ENCODE results near the gene ZBTB22.
A peak's percentile ranks its signal among the peaks of the same experiment; 100 is the strongest.

The ZBTB22 gene

DNA sequence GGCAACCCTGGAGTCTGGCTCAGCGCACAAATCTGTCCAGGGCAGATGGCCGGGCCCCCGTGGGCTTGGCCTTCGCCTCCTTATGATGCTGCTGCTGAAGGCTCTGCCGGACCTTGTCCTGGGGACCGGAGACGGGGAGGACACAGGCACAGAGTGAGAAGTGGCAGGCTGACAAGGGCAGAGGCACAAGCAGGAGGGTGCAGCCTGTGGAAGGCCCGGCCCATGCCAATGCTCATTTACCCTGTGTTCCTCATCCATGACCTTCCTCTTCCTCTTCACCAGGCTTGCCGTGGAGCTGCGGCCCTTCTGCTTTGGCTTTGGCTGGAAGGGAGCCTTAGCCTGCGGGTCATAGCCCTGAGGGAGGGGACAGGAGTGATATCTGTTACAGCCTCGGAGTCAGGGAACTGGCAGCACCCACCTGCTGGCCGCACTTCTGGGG lies 38.3 kb downstream of the ZBTB22 start:
- H4K91ac ChIP-seq (ENCODE audit: low read depth, low read length) = no peak overlapping the region
- H3K14ac ChIP-seq (ENCODE audit: low read length) = no peak overlapping the region

DNA sequence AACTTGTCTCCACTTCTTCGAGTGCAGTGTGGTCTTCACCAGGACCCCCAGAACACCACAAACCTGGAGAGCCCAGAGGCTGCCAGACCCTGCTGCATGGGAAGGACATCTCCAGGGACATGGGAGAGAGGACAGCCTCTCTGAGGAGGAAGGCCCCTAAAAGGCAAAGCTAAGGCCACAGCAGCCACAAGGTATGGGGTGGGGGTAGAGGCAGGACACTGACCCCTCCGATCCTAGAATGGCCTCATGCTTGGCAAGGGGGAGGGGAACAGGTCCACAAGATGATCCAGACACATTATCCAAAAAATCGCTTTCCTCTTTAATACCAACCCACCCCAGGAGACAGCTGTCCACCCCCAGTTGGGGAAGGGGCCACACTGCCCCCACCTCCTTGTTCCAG lies 38.7 kb downstream of the ZBTB22 start:
- Histone ChIP-seq H3K27me3 (ENCODE audit: insufficient read depth, low read length) (no peaks in the 10 kb centered on the region), H3K27ac (ENCODE audit: low read depth, low read length) (no peak overlapping the region), H3K4me1 (ENCODE audit: control insufficient read depth in 1 of 2, insufficient read depth in 2 of 2, low read length in 2 of 2) (peaks cover 3 to 12% of the 10 kb centered on the region in 2 experiments), H4K91ac (ENCODE audit: low read depth, low read length) (no peak overlapping the region), H3K9ac (ENCODE audit: low read length) (no peak overlapping the region), H2BK5ac (ENCODE audit: low read depth, low read length, poor library complexity) (no peak overlapping the region), H2BK12ac (ENCODE audit: low read length) (no peak overlapping the region), H3K4me2 (ENCODE audit: low read length) (no peak overlapping the region), H3K4me3 (ENCODE audit: low read depth, low read length) (no peak overlapping the region), H4K12ac (ENCODE audit: low read depth, low read length) (no peak overlapping the region), H3K4ac (ENCODE audit: low read depth, low read length) (no peak overlapping the region), H4K8ac (ENCODE audit: low read depth, low read length) (no peak overlapping the region), H3K14ac (ENCODE audit: low read length) (no peak overlapping the region), H2AFZ (ENCODE audit: insufficient read depth, low read length, poor library complexity) (no peak overlapping the region), H3K18ac (ENCODE audit: low read length) (no peak overlapping the region), H2AK5ac (ENCODE audit: low read length) (no peak overlapping the region), H3K9me3 (ENCODE audit: insufficient read depth, low read depth, low read length) (no peaks in the 10 kb centered on the region), H3K79me1 (ENCODE audit: low read length) (peaks cover 9% of the 10 kb centered on the region), H3K23ac (ENCODE audit: low read length) (no peak overlapping the region), H2BK120ac (ENCODE audit: insufficient read depth, low read length, poor library complexity) (no peak overlapping the region), H3K36me3 (ENCODE audit: control insufficient read depth in 1 of 2, insufficient read depth in 2 of 2, low read length in 2 of 2) (peaks cover 51 to 59% of the 10 kb centered on the region in 2 experiments), H3K79me2 (ENCODE audit: control insufficient read depth, insufficient read depth, low read length, poor library complexity) (peaks cover 10% of the 10 kb centered on the region)
- no peak for DNase-seq
- no CpG with 5 or more reads among the region's 3 CpGs for WGBS (ENCODE audit: extremely low coverage, insufficient coverage, insufficient read length)

More for the DNA sequence above, 38.3 kb downstream of the ZBTB22 start:
- Histone ChIP-seq H4K12ac (ENCODE audit: low read depth, low read length) (no peak overlapping the region), H3K4me1 (ENCODE audit: control insufficient read depth in 1 of 2, insufficient read depth in 2 of 2, low read length in 2 of 2) (peaks cover 3 to 10% of the 10 kb centered on the region in 2 experiments), H2BK12ac (ENCODE audit: low read length) (no peak overlapping the region), H3K27me3 (ENCODE audit: insufficient read depth, low read length) (no peaks in the 10 kb centered on the region), H4K8ac (ENCODE audit: low read depth, low read length) (no peak overlapping the region), H2BK120ac (ENCODE audit: insufficient read depth, low read length, poor library complexity) (no peak overlapping the region), H2AFZ (ENCODE audit: insufficient read depth, low read length, poor library complexity) (no peak overlapping the region), H3K36me3 (ENCODE audit: control insufficient read depth in 1 of 2, insufficient read depth in 2 of 2, low read length in 2 of 2) (peaks cover 47 to 58% of the 10 kb centered on the region in 2 experiments), H3K9me3 (ENCODE audit: insufficient read depth, low read depth, low read length) (no peaks in the 10 kb centered on the region), H3K9ac (ENCODE audit: low read length) (no peak overlapping the region), H3K27ac (ENCODE audit: low read depth, low read length) (no peak overlapping the region), H3K79me1 (ENCODE audit: low read length) (peaks cover 9% of the 10 kb centered on the region), H3K4ac (ENCODE audit: low read depth, low read length) (no peak overlapping the region), H3K18ac (ENCODE audit: low read length) (no peak overlapping the region), H2BK5ac (ENCODE audit: low read depth, low read length, poor library complexity) (no peak overlapping the region), H3K4me2 (ENCODE audit: low read length) (no peak overlapping the region), H3K23ac (ENCODE audit: low read length) (no peak overlapping the region), H3K4me3 (ENCODE audit: low read depth, low read length) (no peak overlapping the region), H2AK5ac (ENCODE audit: low read length) (no peak overlapping the region), H3K79me2 (ENCODE audit: control insufficient read depth, insufficient read depth, low read length, poor library complexity) (peaks cover 8% of the 10 kb centered on the region)
- no peak for DNase-seq
- no CpG with 5 or more reads among the region's 13 CpGs for WGBS (ENCODE audit: extremely low coverage, insufficient coverage, insufficient read length)

DNA sequence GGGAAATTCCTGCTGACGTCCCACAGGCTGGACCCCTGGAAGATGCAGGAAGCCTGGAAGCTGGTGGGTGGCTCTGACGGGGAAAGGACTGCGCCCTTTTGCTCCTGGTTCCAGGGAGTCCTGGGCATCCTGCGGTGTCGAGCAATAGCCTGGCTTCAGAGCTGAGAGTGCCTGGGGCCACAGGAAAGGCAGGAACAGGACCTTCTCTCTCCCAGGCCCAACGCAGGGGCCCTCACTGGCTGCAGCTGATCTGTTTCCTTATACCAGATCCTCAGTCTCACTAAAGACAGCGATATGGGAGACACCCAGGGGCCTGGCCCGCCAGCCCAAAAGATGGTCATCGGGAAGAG lies 39.2 kb downstream of the ZBTB22 start:
- H4K12ac ChIP-seq (ENCODE audit: low read depth, low read length) = peak overlapping the region; percentile 1
- H4K91ac ChIP-seq (ENCODE audit: low read depth, low read length) = no peak overlapping the region
- H2BK5ac ChIP-seq (ENCODE audit: low read depth, low read length, poor library complexity) = no peak overlapping the region
- peak overlapping the region; percentile 27 for H2AK5ac ChIP-seq (ENCODE audit: low read length)
- no peak overlapping the region for H2AFZ ChIP-seq (ENCODE audit: insufficient read depth, low read length, poor library complexity)
- no peak overlapping the region for H3K18ac ChIP-seq (ENCODE audit: low read length)
- H3K27ac ChIP-seq (ENCODE audit: low read depth, low read length) = no peak overlapping the region
- H3K23ac ChIP-seq (ENCODE audit: low read length) = no peak overlapping the region
- no peaks in the 10 kb centered on the region for H3K27me3 ChIP-seq (ENCODE audit: insufficient read depth, low read length)
- H3K36me3 ChIP-seq (ENCODE audit: control insufficient read depth in 1 of 2, insufficient read depth in 2 of 2, low read length in 2 of 2) = peaks cover 47 to 58% of the 10 kb centered on the region in 2 experiments
- H3K14ac ChIP-seq (ENCODE audit: low read length) = no peak overlapping the region
- peaks cover 3 to 12% of the 10 kb centered on the region in 2 experiments for H3K4me1 ChIP-seq (ENCODE audit: control insufficient read depth in 1 of 2, insufficient read depth in 2 of 2, low read length in 2 of 2)
- H2BK12ac ChIP-seq (ENCODE audit: low read length) = no peak overlapping the region
- no peak overlapping the region for H2BK120ac ChIP-seq (ENCODE audit: insufficient read depth, low read length, poor library complexity)
- no CpG with 5 or more reads among the region's 9 CpGs for WGBS (ENCODE audit: extremely low coverage, insufficient coverage, insufficient read length)
- DNase-seq = no peak
- H3K9ac ChIP-seq (ENCODE audit: low read length) = no peak overlapping the region
- H4K8ac ChIP-seq (ENCODE audit: low read depth, low read length) = no peak overlapping the region
- no peaks in the 10 kb centered on the region for H3K9me3 ChIP-seq (ENCODE audit: insufficient read depth, low read depth, low read length)
- H3K4me3 ChIP-seq (ENCODE audit: low read depth, low read length) = no peak overlapping the region
- peaks cover 10% of the 10 kb centered on the region for H3K79me2 ChIP-seq (ENCODE audit: control insufficient read depth, insufficient read depth, low read length, poor library complexity)
- peaks cover 9% of the 10 kb centered on the region for H3K79me1 ChIP-seq (ENCODE audit: low read length)
- H3K4me2 ChIP-seq (ENCODE audit: low read length) = no peak overlapping the region
- peak overlapping the region; percentile 9 for H3K4ac ChIP-seq (ENCODE audit: low read depth, low read length)

DNA sequence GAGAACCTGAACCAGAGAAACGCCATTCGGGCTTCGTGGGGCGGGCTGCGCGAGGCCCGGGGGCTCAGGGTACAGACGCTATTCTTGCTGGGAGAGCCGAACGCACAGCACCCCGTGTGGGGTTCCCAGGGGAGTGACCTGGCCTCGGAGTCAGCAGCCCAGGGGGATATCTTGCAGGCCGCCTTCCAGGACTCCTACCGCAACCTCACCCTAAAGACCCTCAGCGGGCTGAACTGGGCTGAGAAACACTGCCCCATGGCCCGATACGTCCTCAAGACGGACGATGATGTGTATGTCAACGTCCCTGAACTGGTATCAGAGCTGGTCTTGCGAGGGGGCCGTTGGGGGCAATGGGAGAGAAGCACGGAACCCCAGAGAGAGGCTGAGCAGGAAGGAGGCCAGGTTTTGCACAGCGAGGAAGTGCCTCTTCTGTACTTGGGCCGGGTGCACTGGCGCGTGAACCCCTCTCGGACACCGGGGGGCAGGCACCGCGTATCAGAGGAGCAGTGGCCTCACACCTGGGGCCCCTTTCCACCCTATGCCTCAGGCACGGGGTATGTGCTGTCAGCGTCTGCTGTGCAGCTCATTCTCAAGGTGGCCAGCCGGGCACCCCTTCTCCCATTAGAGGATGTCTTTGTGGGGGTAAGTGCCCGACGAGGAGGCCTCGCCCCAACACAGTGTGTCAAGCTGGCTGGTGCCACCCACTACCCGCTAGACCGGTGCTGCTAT lies 39.7 kb downstream of the ZBTB22 start:
- Histone ChIP-seq H3K79me1 (ENCODE audit: low read length) (peaks cover 9% of the 10 kb centered on the region), H3K23ac (ENCODE audit: low read length) (no peak overlapping the region), H4K91ac (ENCODE audit: low read depth, low read length) (peak overlapping the region; percentile 16), H3K79me2 (ENCODE audit: control insufficient read depth, insufficient read depth, low read length, poor library complexity) (peaks cover 10% of the 10 kb centered on the region), H3K18ac (ENCODE audit: low read length) (peak overlapping the region; percentile 3), H3K9me3 (ENCODE audit: insufficient read depth, low read depth, low read length) (no peaks in the 10 kb centered on the region), H3K36me3 (ENCODE audit: control insufficient read depth in 1 of 2, insufficient read depth in 2 of 2, low read length in 2 of 2) (peaks cover 48 to 57% of the 10 kb centered on the region in 2 experiments), H3K4me1 (ENCODE audit: control insufficient read depth in 1 of 2, insufficient read depth in 2 of 2, low read length in 2 of 2) (peaks cover 3 to 12% of the 10 kb centered on the region in 2 experiments), H2AK5ac (ENCODE audit: low read length) (peak overlapping the region; percentile 27), H3K4me3 (ENCODE audit: low read depth, low read length) (peak overlapping the region; percentile 84), H3K14ac (ENCODE audit: low read length) (peak overlapping the region; percentile 85), H3K4ac (ENCODE audit: low read depth, low read length) (peak overlapping the region; percentile 38), H3K27me3 (ENCODE audit: insufficient read depth, low read length) (no peaks in the 10 kb centered on the region), H3K4me2 (ENCODE audit: low read length) (peak overlapping the region; percentile 62), H4K12ac (ENCODE audit: low read depth, low read length) (peak overlapping the region; percentile 78), H4K8ac (ENCODE audit: low read depth, low read length) (peak overlapping the region; percentile 96), H2AFZ (ENCODE audit: insufficient read depth, low read length, poor library complexity) (peak overlapping the region; percentile 1), H3K9ac (ENCODE audit: low read length) (peak overlapping the region; percentile 6), H2BK5ac (ENCODE audit: low read depth, low read length, poor library complexity) (no peak overlapping the region), H2BK120ac (ENCODE audit: insufficient read depth, low read length, poor library complexity) (peak overlapping the region; percentile 37), H2BK12ac (ENCODE audit: low read length) (no peak overlapping the region), H3K27ac (ENCODE audit: low read depth, low read length) (peak overlapping the region; percentile 97)
- no CpG with 5 or more reads among the region's 39 CpGs for WGBS (ENCODE audit: extremely low coverage, insufficient coverage, insufficient read length)
- no peak for DNase-seq
